ENCODE results near the gene PPRC1. TPM values are rescaled to one million over a fixed set of nuclear protein-coding genes. Genes with fewer than 3 reads are reported as not detected.
A peak's percentile ranks its signal among the peaks of the same experiment; 100 is the strongest.

Gene PPRC1
- polyA plus RNA-seq, 12 donors = 18.3 to 37.3 (median 29.7) TPM; not detected in 1

- peak; percentile 71 for DNase-seq
These were observed 15.3 kb upstream of the PPRC1 start for GRCh38 chr10:102117391-102118159.

- no peak for DNase-seq
These were observed 14.0 kb upstream of the PPRC1 start for GRCh38 chr10:102118867-102119266.

- peak; percentile 56 for DNase-seq
These were observed 13.3 kb upstream of the PPRC1 start for GRCh38 chr10:102119417-102120141.

GRCh38 chr10:102120142-102120990 is 12.5 kb upstream of the PPRC1 start, which contains the start of gene LDB1:
TSS of gene LDB1 (minus strand) at chr10:102120368. CDS start at chr10:102120110, 258 bp downstream.
- peak; percentile 83 for DNase-seq

GRCh38 chr10:102120991-102121738 is 11.7 kb upstream of the PPRC1 start:
- DNase-seq = peak; percentile 74

GRCh38 chr10:102121739-102122372 is 11.0 kb upstream of the PPRC1 start:
- peak; percentile 47 for DNase-seq

- no peak for DNase-seq
These were observed 10.4 kb upstream of the PPRC1 start for GRCh38 chr10:102122450-102122849.

GRCh38 chr10:102123223-102123622 is 9.6 kb upstream of the PPRC1 start:
- no peak for DNase-seq

- no peak for DNase-seq
These were observed 1.3 kb upstream of the PPRC1 start for GRCh38 chr10:102131286-102132170.

- no peak for DNase-seq
These were observed 662 bp upstream of the PPRC1 start for GRCh38 chr10:102132193-102132562.

GRCh38 chr10:102133373-102134195 is 744 bp downstream of the PPRC1 start:
- peak; percentile 55 for DNase-seq

- DNase-seq = no peak
These were observed 1.6 kb downstream of the PPRC1 start for GRCh38 chr10:102134416-102134815.

- DNase-seq = no peak
These were observed 3.2 kb downstream of the PPRC1 start for GRCh38 chr10:102135956-102136526.

GRCh38 chr10:102139281-102140110 is 6.7 kb downstream of the PPRC1 start:
- DNase-seq = no peak

GRCh38 chr10:102140218-102140617 is 7.4 kb downstream of the PPRC1 start:
- DNase-seq = no peak

GRCh38 chr10:102140913-102141540 is 8.2 kb downstream of the PPRC1 start:
- DNase-seq = no peak

GRCh38 chr10:102141583-102142107 is 8.8 kb downstream of the PPRC1 start:
- DNase-seq = no peak
